Stimulated activated naive B cell treated with anti-CD40 and anti-IgM and Interleukin-4, amounts not matched to agents 10 μg/mL and 1 μg/mL and 100 μg/mL, for 72 hours (primary cell): Measurements from ENCODE around the gene DNASE1.

Experiments
- ATAC-seq, 2 donors: fragments of 150-1000 bp; cut with Tn5 transposase; replicated peaks; 2 replicates each; pipeline ENCODE4 v1.10.0; 2021; ENCODE audit warnings: moderate library complexity in 1 of 2
- DNase-seq: peaks from one replicate; pipeline ENCODE4 v3.0.0; 2021
- H3K27ac Mint-ChIP-seq: one replicate; pipeline ENCODE4 v1.8.0; 2022; ENCODE audit warnings: mild to moderate bottlenecking, mixed read lengths
- H3K27me3 Mint-ChIP-seq, 2 donors: one replicate each; pipeline ENCODE4 v1.8.0; 2022; ENCODE audit warnings: mixed read lengths in 2 of 2
- H3K36me3 Mint-ChIP-seq, 2 donors: one replicate each; pipeline ENCODE4 v1.8.0; 2022; ENCODE audit warnings: mixed read lengths in 2 of 2, mild to moderate bottlenecking in 1 of 2
- H3K4me1 Mint-ChIP-seq, 2 donors: one replicate each; pipeline ENCODE4 v1.8.0; 2022; ENCODE audit warnings: mixed read lengths in 2 of 2, mild to moderate bottlenecking in 1 of 2
- H3K4me3 Mint-ChIP-seq, 2 donors: one replicate each; pipeline ENCODE4 v1.8.0; 2022; ENCODE audit warnings: mild to moderate bottlenecking in 2 of 2, mixed read lengths in 2 of 2, moderate library complexity in 1 of 2
- H3K9me3 Mint-ChIP-seq, 2 donors: one replicate each; pipeline ENCODE4 v1.8.0; 2022; ENCODE audit warnings: mixed read lengths in 2 of 2, mild to moderate bottlenecking in 1 of 2

The DNASE1 gene

GRCh38 chr16:3665508-3665907, 11.0 kb downstream of the DNASE1 start:
- Mint-ChIP-seq H3K4me3 (no peak overlapping the region), H3K27me3 (no peaks in the 10 kb centered on the region), H3K9me3 (no peaks in the 10 kb centered on the region), H3K27ac (peak overlapping the region; percentile 56), H3K4me1 (peaks cover 3 to 4% of the 10 kb centered on the region in 2 donors), H3K36me3 (peaks cover 43 to 62% of the 10 kb centered on the region in 2 donors)
- DNase-seq = no peak
- no peak for ATAC-seq

GRCh38 chr16:3668626-3669025, 14.1 kb downstream of the DNASE1 start:
- H3K27ac Mint-ChIP-seq = no peak overlapping the region
- no peaks in the 10 kb centered on the region for H3K27me3 Mint-ChIP-seq
- no peak overlapping the region for H3K4me3 Mint-ChIP-seq
- H3K9me3 Mint-ChIP-seq = no peaks in the 10 kb centered on the region
- no peak for ATAC-seq
- H3K36me3 Mint-ChIP-seq = peaks cover 49 to 61% of the 10 kb centered on the region in 2 donors
- peaks cover 3 to 4% of the 10 kb centered on the region in 2 donors for H3K4me1 Mint-ChIP-seq
- no peak for DNase-seq

- no peak for ATAC-seq
- no peak overlapping the region for H3K27ac Mint-ChIP-seq
Observed at GRCh38 chr16:3669082-3669481, 14.6 kb downstream of the DNASE1 start.

GRCh38 chr16:3670711-3671110, 16.2 kb downstream of the DNASE1 start:
- no peaks in the 10 kb centered on the region for H3K27me3 Mint-ChIP-seq
- ATAC-seq (no peak), DNase-seq (no peak)
- peaks cover 3 to 4% of the 10 kb centered on the region in 2 donors for H3K4me1 Mint-ChIP-seq
- H3K36me3 Mint-ChIP-seq = peaks cover 56 to 64% of the 10 kb centered on the region in 2 donors
- H3K9me3 Mint-ChIP-seq = no peaks in the 10 kb centered on the region
- H3K27ac Mint-ChIP-seq = no peak overlapping the region
- H3K4me3 Mint-ChIP-seq = no peak overlapping the region

More at GRCh38 chr16:3669082-3669481, 14.6 kb downstream of the DNASE1 start:
- peaks cover 53 to 66% of the 10 kb centered on the region in 2 donors for H3K36me3 Mint-ChIP-seq
- no peak for DNase-seq
- no peak overlapping the region for H3K4me3 Mint-ChIP-seq
- peaks cover 3 to 4% of the 10 kb centered on the region in 2 donors for H3K4me1 Mint-ChIP-seq
- no peaks in the 10 kb centered on the region for H3K27me3 Mint-ChIP-seq
- no peaks in the 10 kb centered on the region for H3K9me3 Mint-ChIP-seq

GRCh38 chr16:3671424-3671823, 16.9 kb downstream of the DNASE1 start:
- H3K9me3 Mint-ChIP-seq = no peaks in the 10 kb centered on the region
- H3K36me3 Mint-ChIP-seq = peaks cover 56 to 64% of the 10 kb centered on the region in 2 donors
- ATAC-seq = no peak
- H3K4me1 Mint-ChIP-seq = peaks cover 3 to 4% of the 10 kb centered on the region in 2 donors
- H3K27ac Mint-ChIP-seq = no peak overlapping the region
- H3K27me3 Mint-ChIP-seq = no peaks in the 10 kb centered on the region
- H3K4me3 Mint-ChIP-seq = no peak overlapping the region
- no peak for DNase-seq

GRCh38 chr16:3672571-3673041, 18.1 kb downstream of the DNASE1 start:
- Mint-ChIP-seq H3K9me3 (no peaks in the 10 kb centered on the region), H3K36me3 (peaks cover 55 to 69% of the 10 kb centered on the region in 2 donors), H3K27me3 (no peaks in the 10 kb centered on the region), H3K4me1 (no peaks in the 10 kb centered on the region), H3K27ac (no peak overlapping the region), H3K4me3 (no peak overlapping the region)
- no peak for DNase-seq
- ATAC-seq = no peak

GRCh38 chr16:3673201-3673600, 18.7 kb downstream of the DNASE1 start:
- H3K4me3 Mint-ChIP-seq = no peak overlapping the region
- no peaks in the 10 kb centered on the region for H3K4me1 Mint-ChIP-seq
- no peaks in the 10 kb centered on the region for H3K27me3 Mint-ChIP-seq
- peaks cover 61 to 75% of the 10 kb centered on the region in 2 donors for H3K36me3 Mint-ChIP-seq
- H3K27ac Mint-ChIP-seq = no peak overlapping the region
- no peaks in the 10 kb centered on the region for H3K9me3 Mint-ChIP-seq
- no peak for ATAC-seq
- no peak for DNase-seq

GRCh38 chr16:3673676-3674377, 19.3 kb downstream of the DNASE1 start:
- Mint-ChIP-seq H3K27ac (peak overlapping the region; percentile 14), H3K4me1 (no peaks in the 10 kb centered on the region), H3K27me3 (no peaks in the 10 kb centered on the region), H3K9me3 (no peaks in the 10 kb centered on the region), H3K4me3 (no peak overlapping the region), H3K36me3 (peaks cover 62 to 77% of the 10 kb centered on the region in 2 donors)
- ATAC-seq (no peak), DNase-seq (no peak)

- H3K27ac Mint-ChIP-seq = no peak overlapping the region
- H3K4me3 Mint-ChIP-seq = no peak overlapping the region
Observed at GRCh38 chr16:3674513-3675295, 20.2 kb downstream of the DNASE1 start.

GRCh38 chr16:3675601-3676130, 21.2 kb downstream of the DNASE1 start:
- H3K36me3 Mint-ChIP-seq = peaks cover 56 to 78% of the 10 kb centered on the region in 2 donors
- H3K4me1 Mint-ChIP-seq = no peaks in the 10 kb centered on the region
- H3K27ac Mint-ChIP-seq = no peak overlapping the region
- H3K9me3 Mint-ChIP-seq = no peaks in the 10 kb centered on the region
- DNase-seq (no peak), ATAC-seq (no peak)
- no peaks in the 10 kb centered on the region for H3K27me3 Mint-ChIP-seq
- no peak overlapping the region for H3K4me3 Mint-ChIP-seq

More at GRCh38 chr16:3674513-3675295, 20.2 kb downstream of the DNASE1 start:
- Mint-ChIP-seq H3K27me3 (no peaks in the 10 kb centered on the region), H3K36me3 (peaks cover 62 to 78% of the 10 kb centered on the region in 2 donors), H3K4me1 (no peaks in the 10 kb centered on the region), H3K9me3 (no peaks in the 10 kb centered on the region)
- ATAC-seq (no peak), DNase-seq (no peak)

- ATAC-seq = no peak
Observed at GRCh38 chr16:3677994-3678393, 23.5 kb downstream of the DNASE1 start.

GRCh38 chr16:3681206-3681605, 26.7 kb downstream of the DNASE1 start:
- Mint-ChIP-seq H3K9me3 (no peaks in the 10 kb centered on the region), H3K36me3 (peaks cover 50 to 69% of the 10 kb centered on the region in 2 donors), H3K4me3 (no peak overlapping the region), H3K4me1 (no peaks in the 10 kb centered on the region), H3K27me3 (no peaks in the 10 kb centered on the region), H3K27ac (no peak overlapping the region)
- no peak for ATAC-seq
- no peak for DNase-seq

More at GRCh38 chr16:3677994-3678393, 23.5 kb downstream of the DNASE1 start:
- H3K27ac Mint-ChIP-seq = no peak overlapping the region
- H3K4me3 Mint-ChIP-seq = no peak overlapping the region
- no peaks in the 10 kb centered on the region for H3K9me3 Mint-ChIP-seq
- H3K36me3 Mint-ChIP-seq = peaks cover 56 to 81% of the 10 kb centered on the region in 2 donors
- DNase-seq = no peak
- no peaks in the 10 kb centered on the region for H3K4me1 Mint-ChIP-seq
- H3K27me3 Mint-ChIP-seq = no peaks in the 10 kb centered on the region

- Mint-ChIP-seq H3K27me3 (no peaks in the 10 kb centered on the region), H3K4me3 (no peak overlapping the region), H3K36me3 (peaks cover 46 to 59% of the 10 kb centered on the region in 2 donors), H3K4me1 (peaks cover 9% of the 10 kb centered on the region in 2 donors), H3K27ac (no peak overlapping the region), H3K9me3 (no peaks in the 10 kb centered on the region)
- DNase-seq (no peak), ATAC-seq (no peak)
Observed at GRCh38 chr16:3687021-3687420, 32.5 kb downstream of the DNASE1 start.

- no peaks in the 10 kb centered on the region for H3K27me3 Mint-ChIP-seq
- no peak overlapping the region for H3K4me3 Mint-ChIP-seq
- no peak overlapping the region for H3K27ac Mint-ChIP-seq
- peaks cover 9% of the 10 kb centered on the region in 2 donors for H3K4me1 Mint-ChIP-seq
- ATAC-seq (no peak), DNase-seq (no peak)
- H3K36me3 Mint-ChIP-seq = peaks cover 40 to 51% of the 10 kb centered on the region in 2 donors
- no peaks in the 10 kb centered on the region for H3K9me3 Mint-ChIP-seq
Observed at GRCh38 chr16:3687792-3688191, 33.3 kb downstream of the DNASE1 start.
